ENCODE measurements around the gene CFI.

GRCh38 chr4:109846395-109847098 is 44.7 kb upstream of the CFI start:
- TF ChIP-seq, protein P1, sequence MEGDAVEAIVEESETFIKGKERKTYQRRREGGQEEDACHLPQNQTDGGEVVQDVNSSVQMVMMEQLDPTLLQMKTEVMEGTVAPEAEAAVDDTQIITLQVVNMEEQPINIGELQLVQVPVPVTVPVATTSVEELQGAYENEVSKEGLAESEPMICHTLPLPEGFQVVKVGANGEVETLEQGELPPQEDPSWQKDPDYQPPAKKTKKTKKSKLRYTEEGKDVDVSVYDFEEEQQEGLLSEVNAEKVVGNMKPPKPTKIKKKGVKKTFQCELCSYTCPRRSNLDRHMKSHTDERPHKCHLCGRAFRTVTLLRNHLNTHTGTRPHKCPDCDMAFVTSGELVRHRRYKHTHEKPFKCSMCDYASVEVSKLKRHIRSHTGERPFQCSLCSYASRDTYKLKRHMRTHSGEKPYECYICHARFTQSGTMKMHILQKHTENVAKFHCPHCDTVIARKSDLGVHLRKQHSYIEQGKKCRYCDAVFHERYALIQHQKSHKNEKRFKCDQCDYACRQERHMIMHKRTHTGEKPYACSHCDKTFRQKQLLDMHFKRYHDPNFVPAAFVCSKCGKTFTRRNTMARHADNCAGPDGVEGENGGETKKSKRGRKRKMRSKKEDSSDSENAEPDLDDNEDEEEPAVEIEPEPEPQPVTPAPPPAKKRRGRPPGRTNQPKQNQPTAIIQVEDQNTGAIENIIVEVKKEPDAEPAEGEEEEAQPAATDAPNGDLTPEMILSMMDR (conservative IDR thresholded peaks at IDR 0.05; ENCODE audit: low read depth, low read length) = no peak
- no peak for TF ChIP-seq CEBPB (IDR thresholded peaks at IDR 0.05; ENCODE audit: low read depth, low read length)
- no peak for TF ChIP-seq POLR2A (IDR thresholded peaks at IDR 0.05; ENCODE audit: low read depth, low read length)
- no peak for TF ChIP-seq CHD1 (IDR thresholded peaks at IDR 0.05; ENCODE audit: low read depth, low read length)
- TF ChIP-seq NFE2L2 (IDR thresholded peaks at IDR 0.05; ENCODE audit: low read depth, low read length) = no peak
- no peak for TF ChIP-seq USF2 (IDR thresholded peaks at IDR 0.05; ENCODE audit: low read depth, low read length)
- TF ChIP-seq MAZ (IDR thresholded peaks at IDR 0.05; ENCODE audit: borderline replicate concordance, low read depth, low read length) = no peak
- TF ChIP-seq RAD21 (IDR thresholded peaks at IDR 0.05; ENCODE audit: low read length) = no peak
- TF ChIP-seq RFX5 (IDR thresholded peaks at IDR 0.05; ENCODE audit: low read depth, low read length) = no peak
- no peak for TF ChIP-seq MXI1 (IDR thresholded peaks at IDR 0.05; ENCODE audit: borderline replicate concordance, low read depth, low read length)
- TF ChIP-seq FOS (IDR thresholded peaks at IDR 0.05; ENCODE audit: low read depth, low read length) = no peak
